ENCODE data around the gene ENTPD7. TPM values are rescaled to one million over a fixed set of nuclear protein-coding genes. Genes with fewer than 3 reads are reported as not detected.

ENTPD7 gene
- total and polyA plus RNA-seq, 9 of the 15 experiments (the other 6 are each of a cell fraction or from before 2014, with no cell fraction given) = 1.4 to 13.9 (median 8.5) TPM

DNA sequence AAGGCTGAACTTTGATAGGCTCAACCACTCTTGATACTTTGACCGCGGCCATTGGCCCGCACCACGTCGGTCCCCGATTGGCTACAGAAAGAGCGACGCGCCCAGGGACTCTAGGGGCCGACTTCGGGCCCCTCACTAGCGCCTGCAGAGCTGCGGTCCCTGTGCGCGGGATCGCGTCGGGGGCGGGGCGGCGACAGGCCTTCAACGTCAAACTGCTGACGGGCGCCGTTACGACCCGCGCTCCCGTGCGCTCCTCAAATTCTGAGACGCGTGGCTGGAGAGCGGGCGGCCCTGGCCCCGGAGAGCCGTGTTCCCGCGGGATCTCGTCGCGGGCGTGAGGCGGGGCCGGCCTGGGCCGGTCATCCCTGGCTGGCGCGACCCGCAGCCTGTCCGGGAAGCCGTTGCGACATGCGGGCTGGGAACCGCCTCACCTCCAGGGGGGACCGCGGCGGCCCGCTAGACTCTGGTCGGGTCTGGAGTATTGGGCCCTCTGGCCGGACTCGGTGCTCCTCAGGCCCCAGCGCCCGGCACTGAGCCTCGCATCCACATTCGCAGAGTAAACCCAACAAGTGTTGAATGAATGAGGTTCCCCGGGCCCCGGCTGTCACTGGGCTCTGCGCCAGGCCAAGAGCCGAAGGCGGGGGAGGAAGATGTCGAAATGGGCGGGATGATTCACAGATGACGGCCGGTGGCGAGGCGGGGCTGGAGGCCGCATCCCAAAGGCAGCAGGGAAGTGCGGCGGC is 38.4 kb upstream of the ENTPD7 start (continued):
- TF ChIP-seq, protein P1, sequence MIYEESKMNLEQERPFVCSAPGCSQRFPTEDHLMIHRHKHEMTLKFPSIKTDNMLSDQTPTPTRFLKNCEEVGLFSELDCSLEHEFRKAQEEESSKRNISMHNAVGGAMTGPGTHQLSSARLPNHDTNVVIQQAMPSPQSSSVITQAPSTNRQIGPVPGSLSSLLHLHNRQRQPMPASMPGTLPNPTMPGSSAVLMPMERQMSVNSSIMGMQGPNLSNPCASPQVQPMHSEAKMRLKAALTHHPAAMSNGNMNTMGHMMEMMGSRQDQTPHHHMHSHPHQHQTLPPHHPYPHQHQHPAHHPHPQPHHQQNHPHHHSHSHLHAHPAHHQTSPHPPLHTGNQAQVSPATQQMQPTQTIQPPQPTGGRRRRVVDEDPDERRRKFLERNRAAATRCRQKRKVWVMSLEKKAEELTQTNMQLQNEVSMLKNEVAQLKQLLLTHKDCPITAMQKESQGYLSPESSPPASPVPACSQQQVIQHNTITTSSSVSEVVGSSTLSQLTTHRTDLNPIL (CRISPR knock-in tag; IDR thresholded peaks at IDR 0.05) = no peak
- TF ChIP-seq KAT8 (IDR thresholded peaks at IDR 0.05; ENCODE audit: low read depth) (no peak), PTTG1 (tag; IDR thresholded peaks at IDR 0.05; ENCODE audit: low read depth) (no peak), TAL1 (IDR thresholded peaks at IDR 0.05) (no peak), MBD2 (IDR thresholded peaks at IDR 0.05; ENCODE audit: borderline replicate concordance, low read depth) (0 out of 2 replicates have a peak, but pooled peaks have one; percentile 35), C11orf30 (IDR thresholded peaks at IDR 0.05; ENCODE audit: low read depth) (peak; percentile 61), MAX (CRISPR knock-in tag; IDR thresholded peaks at IDR 0.05) (peak; percentile 87), HDAC6 (IDR thresholded peaks at IDR 0.05; ENCODE audit: low read depth, low read length) (no peak), KDM1A (IDR thresholded peaks at IDR 0.05) (no peak), PATZ1 (CRISPR knock-in tag; IDR thresholded peaks at IDR 0.05; ENCODE audit: borderline replicate concordance) (no peak), TBP (optimal IDR thresholded peaks at IDR 0.05; ENCODE audit: low read depth, low read length) (peak; percentile 37), MXI1 (IDR thresholded peaks at IDR 0.05; ENCODE audit: low read depth, low read length) (no peak), ZNF507 (tag; conservative IDR thresholded peaks at IDR 0.05) (no peak)
- TF ChIP-seq, protein P2, sequence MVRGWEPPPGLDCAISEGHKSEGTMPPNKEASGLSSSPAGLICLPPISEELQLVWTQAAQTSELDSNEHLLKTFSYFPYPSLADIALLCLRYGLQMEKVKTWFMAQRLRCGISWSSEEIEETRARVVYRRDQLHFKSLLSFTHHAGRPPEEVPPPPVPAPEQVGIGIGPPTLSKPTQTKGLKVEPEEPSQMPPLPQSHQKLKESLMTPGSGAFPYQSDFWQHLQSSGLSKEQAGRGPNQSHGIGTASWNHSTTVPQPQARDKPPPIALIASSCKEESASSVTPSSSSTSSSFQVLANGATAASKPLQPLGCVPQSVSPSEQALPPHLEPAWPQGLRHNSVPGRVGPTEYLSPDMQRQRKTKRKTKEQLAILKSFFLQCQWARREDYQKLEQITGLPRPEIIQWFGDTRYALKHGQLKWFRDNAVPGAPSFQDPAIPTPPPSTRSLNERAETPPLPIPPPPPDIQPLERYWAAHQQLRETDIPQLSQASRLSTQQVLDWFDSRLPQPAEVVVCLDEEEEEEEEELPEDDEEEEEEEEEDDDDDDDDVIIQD (CRISPR knock-in tag; IDR thresholded peaks at IDR 0.05) = no peak
- TF ChIP-seq, protein P3, sequence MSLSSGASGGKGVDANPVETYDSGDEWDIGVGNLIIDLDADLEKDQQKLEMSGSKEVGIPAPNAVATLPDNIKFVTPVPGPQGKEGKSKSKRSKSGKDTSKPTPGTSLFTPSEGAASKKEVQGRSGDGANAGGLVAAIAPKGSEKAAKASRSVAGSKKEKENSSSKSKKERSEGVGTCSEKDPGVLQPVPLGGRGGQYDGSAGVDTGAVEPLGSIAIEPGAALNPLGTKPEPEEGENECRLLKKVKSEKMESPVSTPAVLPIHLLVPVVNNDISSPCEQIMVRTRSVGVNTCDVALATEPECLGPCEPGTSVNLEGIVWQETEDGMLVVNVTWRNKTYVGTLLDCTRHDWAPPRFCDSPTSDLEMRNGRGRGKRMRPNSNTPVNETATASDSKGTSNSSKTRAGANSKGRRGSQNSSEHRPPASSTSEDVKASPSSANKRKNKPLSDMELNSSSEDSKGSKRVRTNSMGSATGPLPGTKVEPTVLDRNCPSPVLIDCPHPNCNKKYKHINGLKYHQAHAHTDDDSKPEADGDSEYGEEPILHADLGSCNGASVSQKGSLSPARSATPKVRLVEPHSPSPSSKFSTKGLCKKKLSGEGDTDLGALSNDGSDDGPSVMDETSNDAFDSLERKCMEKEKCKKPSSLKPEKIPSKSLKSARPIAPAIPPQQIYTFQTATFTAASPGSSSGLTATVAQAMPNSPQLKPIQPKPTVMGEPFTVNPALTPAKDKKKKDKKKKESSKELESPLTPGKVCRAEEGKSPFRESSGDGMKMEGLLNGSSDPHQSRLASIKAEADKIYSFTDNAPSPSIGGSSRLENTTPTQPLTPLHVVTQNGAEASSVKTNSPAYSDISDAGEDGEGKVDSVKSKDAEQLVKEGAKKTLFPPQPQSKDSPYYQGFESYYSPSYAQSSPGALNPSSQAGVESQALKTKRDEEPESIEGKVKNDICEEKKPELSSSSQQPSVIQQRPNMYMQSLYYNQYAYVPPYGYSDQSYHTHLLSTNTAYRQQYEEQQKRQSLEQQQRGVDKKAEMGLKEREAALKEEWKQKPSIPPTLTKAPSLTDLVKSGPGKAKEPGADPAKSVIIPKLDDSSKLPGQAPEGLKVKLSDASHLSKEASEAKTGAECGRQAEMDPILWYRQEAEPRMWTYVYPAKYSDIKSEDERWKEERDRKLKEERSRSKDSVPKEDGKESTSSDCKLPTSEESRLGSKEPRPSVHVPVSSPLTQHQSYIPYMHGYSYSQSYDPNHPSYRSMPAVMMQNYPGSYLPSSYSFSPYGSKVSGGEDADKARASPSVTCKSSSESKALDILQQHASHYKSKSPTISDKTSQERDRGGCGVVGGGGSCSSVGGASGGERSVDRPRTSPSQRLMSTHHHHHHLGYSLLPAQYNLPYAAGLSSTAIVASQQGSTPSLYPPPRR (CRISPR knock-in tag; IDR thresholded peaks at IDR 0.05; ENCODE audit: borderline replicate concordance) = no peak
- TF ChIP-seq, protein P4, sequence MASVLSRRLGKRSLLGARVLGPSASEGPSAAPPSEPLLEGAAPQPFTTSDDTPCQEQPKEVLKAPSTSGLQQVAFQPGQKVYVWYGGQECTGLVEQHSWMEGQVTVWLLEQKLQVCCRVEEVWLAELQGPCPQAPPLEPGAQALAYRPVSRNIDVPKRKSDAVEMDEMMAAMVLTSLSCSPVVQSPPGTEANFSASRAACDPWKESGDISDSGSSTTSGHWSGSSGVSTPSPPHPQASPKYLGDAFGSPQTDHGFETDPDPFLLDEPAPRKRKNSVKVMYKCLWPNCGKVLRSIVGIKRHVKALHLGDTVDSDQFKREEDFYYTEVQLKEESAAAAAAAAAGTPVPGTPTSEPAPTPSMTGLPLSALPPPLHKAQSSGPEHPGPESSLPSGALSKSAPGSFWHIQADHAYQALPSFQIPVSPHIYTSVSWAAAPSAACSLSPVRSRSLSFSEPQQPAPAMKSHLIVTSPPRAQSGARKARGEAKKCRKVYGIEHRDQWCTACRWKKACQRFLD (CRISPR knock-in tag; IDR thresholded peaks at IDR 0.05) = no peak
